H9 (cell line): ENCODE measurements around the gene PRR33. TPM values are rescaled to one million over a fixed set of nuclear protein-coding genes. Genes with fewer than 3 reads are reported as not detected.

ENCODE experiments used
- DNase-seq: peaks from one replicate; pipeline ENCODE4 v3.0.0-alpha.2; 2017
- H2AFZ ChIP-seq: one replicate; pipeline ENCODE4 v1.6.1; 2013; ENCODE audit warnings: mild to moderate bottlenecking, low read length, control low read depth, moderate library complexity
- H2AK5ac ChIP-seq: 2 replicates; pipeline ENCODE4 v1.6.1; 2013; ENCODE audit warnings: low read length, control low read depth, mixed read lengths; ENCODE audit not compliant: insufficient read length
- H2BK120ac ChIP-seq: one replicate; pipeline ENCODE4 v1.6.1; 2013; ENCODE audit warnings: low read depth, mild to moderate bottlenecking, low read length, control low read depth, inconsistent platforms; ENCODE audit not compliant: poor library complexity, severe bottlenecking
- H2BK12ac ChIP-seq: 2 replicates; pipeline ENCODE4 v1.6.1; 2013; ENCODE audit warnings: low read length, control low read depth, mixed read lengths, low read depth; ENCODE audit not compliant: insufficient read length
- H2BK15ac ChIP-seq: 2 replicates; pipeline ENCODE4 v1.6.1; 2013; ENCODE audit warnings: low read depth, low read length, control low read depth
- H2BK20ac ChIP-seq: one replicate; pipeline ENCODE4 v1.6.1; 2013; ENCODE audit warnings: low read depth, mild to moderate bottlenecking, low read length, control low read depth, inconsistent platforms; ENCODE audit not compliant: poor library complexity, severe bottlenecking
- H2BK5ac ChIP-seq: 2 replicates; pipeline ENCODE4 v1.6.1; 2013; ENCODE audit warnings: low read length, control low read depth, mixed read lengths; ENCODE audit not compliant: insufficient read length
- H3K14ac ChIP-seq: 2 replicates; pipeline ENCODE4 v1.6.1; 2013; ENCODE audit warnings: low read length, control low read depth; ENCODE audit not compliant: insufficient read depth
- H3K18ac ChIP-seq: 2 replicates; pipeline ENCODE4 v1.6.1; 2013; ENCODE audit warnings: low read depth, mild to moderate bottlenecking, mixed read lengths, low read length, control low read depth; ENCODE audit not compliant: insufficient read length
- H3K23ac ChIP-seq: 2 replicates; pipeline ENCODE4 v1.6.1; 2013; ENCODE audit warnings: low read length, control low read depth, mixed read lengths, low read depth; ENCODE audit not compliant: insufficient read length
- H3K23me2 ChIP-seq: 2 replicates; pipeline ENCODE4 v1.6.1; 2013; ENCODE audit warnings: low read depth, mild to moderate bottlenecking, mixed read lengths, low read length, control low read depth; ENCODE audit not compliant: insufficient read length, poor library complexity, severe bottlenecking
- H3K27ac ChIP-seq: 2 replicates; pipeline ENCODE4 v1.5.1; 2013; ENCODE audit warnings: low read length, control low read depth, mixed read lengths, low read depth; ENCODE audit not compliant: insufficient read length
- H3K27me3 ChIP-seq: 2 replicates; pipeline ENCODE4 v1.6.1; 2013; ENCODE audit warnings: low read length, control low read depth, inconsistent platforms; ENCODE audit not compliant: insufficient read depth
- H3K4ac ChIP-seq: 2 replicates; pipeline ENCODE4 v1.6.1; 2013; ENCODE audit warnings: low read depth, mild to moderate bottlenecking, control low read depth, inconsistent platforms, low read length, moderate library complexity
- H3K4me1 ChIP-seq: 2 replicates; pipeline ENCODE4 v1.6.1; 2013; ENCODE audit warnings: low read length, control low read depth, inconsistent platforms; ENCODE audit not compliant: insufficient read depth
- H3K4me2 ChIP-seq: 2 replicates; pipeline ENCODE4 v1.6.1; 2013; ENCODE audit warnings: low read length, control low read depth, mixed read lengths; ENCODE audit not compliant: insufficient read length, insufficient read depth
- H3K56ac ChIP-seq: 2 replicates; pipeline ENCODE4 v1.6.1; 2013; ENCODE audit warnings: low read depth, mild to moderate bottlenecking, mixed read lengths, low read length, control low read depth; ENCODE audit not compliant: insufficient read length
- H3K79me1 ChIP-seq: 2 replicates; pipeline ENCODE4 v1.6.1; 2013; ENCODE audit warnings: low read depth, mild to moderate bottlenecking, moderate library complexity, low read length, control low read depth, inconsistent platforms; ENCODE audit not compliant: insufficient read depth, poor library complexity, severe bottlenecking
- H3K79me2 ChIP-seq: 2 replicates; pipeline ENCODE4 v1.6.1; 2013; ENCODE audit warnings: low read length, control low read depth, inconsistent platforms; ENCODE audit not compliant: insufficient read depth
- H3K9ac ChIP-seq: 2 replicates; pipeline ENCODE4 v1.6.1; 2013; ENCODE audit warnings: low read length, control low read depth, mixed read lengths; ENCODE audit not compliant: insufficient read length; ENCODE audit errors: extremely low read depth
- H3K9me3 ChIP-seq: one replicate; pipeline ENCODE4 v1.6.1; 2013; ENCODE audit warnings: low read depth, low read length, inconsistent platforms; ENCODE audit not compliant: control insufficient read depth
- H3T11ph ChIP-seq: one replicate; pipeline ENCODE4 v1.6.1; 2013; ENCODE audit warnings: mild to moderate bottlenecking, low read length, control low read depth, inconsistent platforms
- H4K20me1 ChIP-seq: one replicate; pipeline ENCODE4 v1.6.1; 2013; ENCODE audit not compliant: control insufficient read depth, insufficient read length, insufficient read depth
- H4K5ac ChIP-seq: 2 replicates; pipeline ENCODE4 v1.6.1; 2013; ENCODE audit warnings: low read depth, mild to moderate bottlenecking, mixed read lengths, low read length, control low read depth; ENCODE audit not compliant: insufficient read length
- H4K8ac ChIP-seq: replicated peaks from 2 replicates; pipeline ENCODE4 v1.6.1; 2013; ENCODE audit warnings: low read length, control low read depth, mixed read lengths, low read depth; ENCODE audit not compliant: insufficient read length
- H4K91ac ChIP-seq: 2 replicates; pipeline ENCODE4 v1.6.1; 2013; ENCODE audit warnings: low read depth, mild to moderate bottlenecking, moderate library complexity, mixed read lengths, low read length, control low read depth; ENCODE audit not compliant: insufficient read length
- H3K27ac Mint-ChIP-seq, 3 experiments: 2 replicates in 2 of 3; 3 replicates in 1 of 3; pipeline ENCODE4 v1.8.0; 2020 to 2021; ENCODE audit warnings: mixed read lengths in 3 of 3, mild to moderate bottlenecking in 1 of 3, moderate library complexity in 1 of 3
- H3K27me3 Mint-ChIP-seq: 2 replicates; pipeline ENCODE4 v1.8.0; 2021; ENCODE audit warnings: low read depth, mild to moderate bottlenecking, moderate library complexity, mixed read lengths
- H3K36me3 Mint-ChIP-seq, 3 experiments: 2 replicates in 2 of 3; 3 replicates in 1 of 3; pipeline ENCODE4 v1.8.0; 2020 to 2021; ENCODE audit warnings: low read depth in 3 of 3, mixed read lengths in 3 of 3; ENCODE audit not compliant: insufficient read depth in 1 of 3
- H3K4me1 Mint-ChIP-seq, 2 experiments: 2 replicates each; pipeline ENCODE4 v1.8.0; 2020; ENCODE audit warnings: mixed read lengths in 2 of 2
- H3K4me3 Mint-ChIP-seq, 2 experiments: 2 replicates in 1 of 2; 3 replicates in 1 of 2; pipeline ENCODE4 v1.8.0; 2020 to 2021; ENCODE audit warnings: mild to moderate bottlenecking in 2 of 2, mixed read lengths in 2 of 2, moderate library complexity in 1 of 2
- H3K9me3 Mint-ChIP-seq, 2 experiments: 2 replicates in 1 of 2; 3 replicates in 1 of 2; pipeline ENCODE4 v1.8.0; 2020; ENCODE audit warnings: mild to moderate bottlenecking in 2 of 2, mixed read lengths in 2 of 2, moderate library complexity in 1 of 2
- WGBS: extraction: QIAGEN DNeasy Blood & Tissue Kit; methylation state at CpG from one replicate; pipeline ENCODE4 v1.1.7; 2013; ENCODE audit warnings: missing lambda C conversion rate, low lambda C conversion rate, mixed read lengths; ENCODE audit not compliant: insufficient read length; ENCODE audit errors: extremely low coverage; 5-methylcytosine and 5-hydroxymethylcytosine counted together
- total RNA-seq: library from RNA; stranded (reverse); gene quantifications from 2 replicates; pipeline ENCODE4 v1.2.1, GENCODE V29; 2021
- TF ChIP-seq, protein P1 (sequence below): fragments of 200-600 bp; sonication (generic); conservative IDR thresholded peaks from 3 replicates; pipeline ENCODE4 v1.8.0; 2021; ENCODE audit warnings: antibody characterized with exemption, mild to moderate bottlenecking

Gene PRR33
- total RNA-seq, 1 experiment from 2014 or later: not detected

GRCh38 chr11:1912289-1912878 lies 20.7 kb upstream of the PRR33 start:
- H3K27ac Mint-ChIP-seq: no peak overlapping the region
- H4K91ac ChIP-seq: no peak overlapping the region
- no peaks in the 10 kb centered on the region for H4K20me1 ChIP-seq
- H3K9me3 ChIP-seq: no peaks in the 10 kb centered on the region
- no peak overlapping the region for H2BK15ac ChIP-seq
- H2BK20ac ChIP-seq: no peak overlapping the region
- no peak overlapping the region for H3K4me3 Mint-ChIP-seq
- no peak overlapping the region for H3K4me2 ChIP-seq
- WGBS: no CpG with 5 or more reads among the region's 13 CpGs
- H3K4me1 Mint-ChIP-seq: peaks cover 13 to 14% of the 10 kb centered on the region in 2 experiments
- no peak overlapping the region for H3K23ac ChIP-seq
- H4K8ac ChIP-seq: no peak overlapping the region
- H2AFZ ChIP-seq: no peak overlapping the region
- no peaks in the 10 kb centered on the region for H3K79me2 ChIP-seq
- H3K27me3 ChIP-seq: no peaks in the 10 kb centered on the region
- no peak overlapping the region for H2BK120ac ChIP-seq
- H2BK12ac ChIP-seq: no peak overlapping the region
- H3K9me3 Mint-ChIP-seq: peaks cover 6 to 8% of the 10 kb centered on the region in 2 experiments; a peak in 4 of 5 replicates
- H3K4me1 ChIP-seq: 0 out of 2 replicates have a peak, but pooled peaks cover 3% of the 10 kb centered on the region
- TF ChIP-seq, protein P1, sequence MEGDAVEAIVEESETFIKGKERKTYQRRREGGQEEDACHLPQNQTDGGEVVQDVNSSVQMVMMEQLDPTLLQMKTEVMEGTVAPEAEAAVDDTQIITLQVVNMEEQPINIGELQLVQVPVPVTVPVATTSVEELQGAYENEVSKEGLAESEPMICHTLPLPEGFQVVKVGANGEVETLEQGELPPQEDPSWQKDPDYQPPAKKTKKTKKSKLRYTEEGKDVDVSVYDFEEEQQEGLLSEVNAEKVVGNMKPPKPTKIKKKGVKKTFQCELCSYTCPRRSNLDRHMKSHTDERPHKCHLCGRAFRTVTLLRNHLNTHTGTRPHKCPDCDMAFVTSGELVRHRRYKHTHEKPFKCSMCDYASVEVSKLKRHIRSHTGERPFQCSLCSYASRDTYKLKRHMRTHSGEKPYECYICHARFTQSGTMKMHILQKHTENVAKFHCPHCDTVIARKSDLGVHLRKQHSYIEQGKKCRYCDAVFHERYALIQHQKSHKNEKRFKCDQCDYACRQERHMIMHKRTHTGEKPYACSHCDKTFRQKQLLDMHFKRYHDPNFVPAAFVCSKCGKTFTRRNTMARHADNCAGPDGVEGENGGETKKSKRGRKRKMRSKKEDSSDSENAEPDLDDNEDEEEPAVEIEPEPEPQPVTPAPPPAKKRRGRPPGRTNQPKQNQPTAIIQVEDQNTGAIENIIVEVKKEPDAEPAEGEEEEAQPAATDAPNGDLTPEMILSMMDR: no peak
- H2BK5ac ChIP-seq: no peak overlapping the region
- DNase-seq: no peak
- no peak overlapping the region for H3K4ac ChIP-seq
- no peak overlapping the region for H2AK5ac ChIP-seq
- no peak overlapping the region for H3K9ac ChIP-seq
- peaks cover 20% of the 10 kb centered on the region for H3K27me3 Mint-ChIP-seq
- no peak overlapping the region for H3K27ac ChIP-seq
- no peak overlapping the region for H3K56ac ChIP-seq
- H3K18ac ChIP-seq: no peak overlapping the region
- H3K79me1 ChIP-seq: no peaks in the 10 kb centered on the region
- no peak overlapping the region for H3T11ph ChIP-seq
- no peak overlapping the region for H4K5ac ChIP-seq
- H3K14ac ChIP-seq: no peak overlapping the region
- peaks cover 2% of the 10 kb centered on the region for H3K23me2 ChIP-seq
- no peaks in the 10 kb centered on the region; a peak in 1 of 7 replicates for H3K36me3 Mint-ChIP-seq
